NCI-H2227 (cell line): ENCODE measurements around the gene RUFY4.

Experiments
- DNase-seq: peaks from one replicate; lab custom pipeline; 2025; ENCODE audit not compliant: unreplicated experiment; lab: John Stamatoyannopoulos, UW

RUFY4 gene

DNA sequence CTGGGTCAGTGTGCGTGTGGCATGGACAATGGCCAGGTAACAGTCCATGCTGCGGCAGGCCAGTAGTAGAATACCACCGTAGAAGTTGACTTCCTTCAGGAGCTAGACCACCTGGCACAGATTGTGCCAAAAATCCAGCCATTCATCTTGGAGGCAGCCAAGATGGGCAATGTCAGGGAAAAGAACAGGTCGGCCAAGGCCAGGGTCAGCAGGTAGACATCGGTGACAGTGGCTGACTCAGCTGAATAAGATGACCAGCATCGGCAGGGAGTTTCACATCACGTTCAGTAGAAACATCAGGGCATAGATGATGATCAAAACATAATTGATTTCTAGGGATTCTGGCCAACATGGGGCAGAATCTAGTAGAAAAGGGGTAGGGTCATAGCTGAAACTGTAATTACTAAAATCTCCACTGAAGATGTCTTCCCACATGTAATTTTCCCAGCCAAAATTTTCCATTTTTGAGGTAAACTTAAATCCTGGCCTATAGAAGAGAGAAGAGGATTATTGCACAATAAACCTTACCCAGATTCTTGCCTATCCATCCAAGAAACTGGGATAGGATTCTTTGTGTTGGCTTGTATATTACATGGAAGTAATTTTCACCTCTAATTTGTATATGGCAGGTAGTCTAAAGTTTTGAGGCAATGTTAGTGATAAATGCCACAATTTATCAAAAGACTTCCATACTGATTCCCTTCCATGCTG lies 7.9 kb upstream of the RUFY4 start:
- no peak for DNase-seq

DNA sequence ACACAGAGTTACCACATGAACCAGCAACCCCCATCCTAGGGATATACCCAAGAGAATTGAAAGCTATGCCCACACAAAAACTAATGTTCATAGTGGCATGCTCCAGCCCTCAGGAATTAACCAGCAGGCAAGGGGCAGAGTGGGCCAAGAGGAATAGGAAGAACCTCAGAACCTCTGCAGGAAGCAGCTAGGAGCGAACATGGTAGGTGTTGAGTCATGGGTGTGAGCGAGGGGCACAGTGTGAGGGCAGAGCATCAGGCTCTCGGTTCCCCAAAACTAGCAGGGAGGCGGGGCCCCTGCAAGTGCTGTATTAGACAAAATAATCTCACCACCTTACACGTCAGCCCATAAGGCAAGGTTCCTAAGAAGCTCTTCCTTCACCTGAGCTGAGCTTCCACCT lies 5.6 kb upstream of the RUFY4 start:
- DNase-seq: no peak

- DNase-seq: no peak
Observed at GRCh38 chr2:218063896-218064295, 5.2 kb upstream of the RUFY4 start.

GRCh38 chr2:218065239-218066006 lies 3.6 kb upstream of the RUFY4 start:
- DNase-seq: no peak

- no peak for DNase-seq
Observed at GRCh38 chr2:218066926-218067515, 2.0 kb upstream of the RUFY4 start.

DNA sequence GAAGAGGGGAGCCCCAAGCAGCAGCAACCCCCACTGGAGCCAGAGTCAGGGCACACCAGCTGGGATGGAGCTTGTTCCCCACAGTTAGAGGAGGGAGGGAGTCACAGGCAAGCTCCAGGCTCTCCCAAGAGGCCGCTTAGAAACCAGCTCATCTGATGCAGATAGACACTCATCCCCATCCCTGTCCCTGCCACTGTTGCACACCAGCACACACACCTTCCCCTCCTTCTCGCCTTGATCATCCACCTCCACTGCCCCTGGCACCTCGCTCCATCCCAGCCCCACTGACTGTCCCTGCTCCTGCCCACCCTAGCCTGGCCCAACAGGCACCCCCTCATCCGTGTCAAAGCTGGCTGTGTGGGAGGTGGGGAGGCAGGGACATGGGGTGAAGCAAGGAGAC lies 1.5 kb upstream of the RUFY4 start:
- no peak for DNase-seq

- DNase-seq: no peak
Observed at GRCh38 chr2:218069606-218070300, 700 bp downstream of the RUFY4 start.

DNA sequence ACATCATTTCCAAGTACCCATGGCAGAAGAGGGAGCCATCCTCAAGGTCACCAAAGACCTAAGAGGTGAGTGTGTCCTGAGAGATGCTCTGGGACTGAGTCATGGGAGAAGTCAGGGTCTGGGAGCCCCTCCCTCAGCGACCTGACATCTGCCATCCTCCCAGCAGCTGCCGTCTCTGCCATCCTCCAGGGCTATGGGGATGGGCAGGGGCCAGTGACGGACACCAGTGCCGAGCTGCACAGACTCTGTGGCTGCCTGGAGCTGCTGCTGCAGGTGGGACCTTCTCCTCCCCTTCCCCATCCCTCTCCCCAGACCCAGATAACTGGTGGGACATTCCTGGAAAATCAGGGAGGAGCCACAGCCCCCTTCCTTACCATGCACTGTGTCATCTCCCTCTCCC lies 1.5 kb downstream of the RUFY4 start:
- DNase-seq: no peak

GRCh38 chr2:218071218-218071937 lies 2.3 kb downstream of the RUFY4 start:
- no peak for DNase-seq

DNA sequence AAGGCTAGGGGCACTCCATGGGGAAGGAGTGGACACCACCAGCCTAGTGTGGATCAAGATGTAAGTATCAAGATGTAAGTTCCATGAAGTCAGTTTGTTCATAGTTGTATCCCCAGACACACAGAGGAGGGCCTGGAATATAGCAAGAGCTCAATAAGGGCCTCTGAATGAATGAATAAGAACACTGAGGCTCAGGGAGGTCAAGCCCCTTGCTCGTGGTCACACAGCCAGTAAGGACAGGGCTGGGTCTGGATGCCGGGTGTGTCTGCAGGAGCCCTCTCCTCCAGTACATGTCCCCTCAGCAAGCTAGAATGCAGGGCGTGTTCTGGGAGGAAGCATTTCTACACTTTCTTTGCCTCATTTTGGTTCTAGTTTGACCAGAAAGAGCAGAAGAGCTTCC lies 2.9 kb downstream of the RUFY4 start:
- DNase-seq: no peak

DNA sequence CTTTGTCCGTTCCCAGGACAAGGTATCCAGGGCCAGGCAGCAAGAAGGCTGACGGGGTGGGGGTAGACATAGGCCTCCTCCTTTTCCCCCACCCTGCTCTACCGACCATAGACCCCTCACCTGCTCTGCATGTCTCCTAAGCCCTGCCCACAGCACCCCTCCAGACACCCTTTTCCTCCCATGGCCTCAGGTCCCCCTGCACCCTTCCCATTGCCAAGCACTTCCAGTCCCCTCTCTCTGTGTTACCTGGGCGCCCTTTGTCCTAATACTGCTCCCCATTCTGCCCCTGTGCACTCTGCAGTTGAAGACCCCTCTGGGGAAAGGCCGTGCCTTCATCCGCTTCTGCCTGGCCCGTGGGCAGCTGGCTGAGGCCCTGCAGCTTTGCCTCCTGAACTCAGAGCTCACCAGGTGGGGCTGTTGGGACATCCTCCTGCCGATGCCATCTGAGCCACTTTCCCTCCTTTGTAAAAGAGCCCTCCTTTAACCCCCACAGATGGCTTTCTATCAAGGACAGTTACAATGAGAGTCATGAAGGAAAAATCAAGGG lies 3.5 kb downstream of the RUFY4 start:
- no peak for DNase-seq

- no peak for DNase-seq
Observed at GRCh38 chr2:218073185-218073584, 4.1 kb downstream of the RUFY4 start.

GRCh38 chr2:218074031-218074430 lies 5.0 kb downstream of the RUFY4 start:
- DNase-seq: no peak

- no peak for DNase-seq
Observed at GRCh38 chr2:218075975-218076811, 7.1 kb downstream of the RUFY4 start.

GRCh38 chr2:218077464-218078216 lies 8.6 kb downstream of the RUFY4 start:
- DNase-seq: no peak

- no peak for DNase-seq
Observed at GRCh38 chr2:218079943-218080913, 11.2 kb downstream of the RUFY4 start.

GRCh38 chr2:218081063-218081462 lies 12.0 kb downstream of the RUFY4 start:
- no peak for DNase-seq

DNA sequence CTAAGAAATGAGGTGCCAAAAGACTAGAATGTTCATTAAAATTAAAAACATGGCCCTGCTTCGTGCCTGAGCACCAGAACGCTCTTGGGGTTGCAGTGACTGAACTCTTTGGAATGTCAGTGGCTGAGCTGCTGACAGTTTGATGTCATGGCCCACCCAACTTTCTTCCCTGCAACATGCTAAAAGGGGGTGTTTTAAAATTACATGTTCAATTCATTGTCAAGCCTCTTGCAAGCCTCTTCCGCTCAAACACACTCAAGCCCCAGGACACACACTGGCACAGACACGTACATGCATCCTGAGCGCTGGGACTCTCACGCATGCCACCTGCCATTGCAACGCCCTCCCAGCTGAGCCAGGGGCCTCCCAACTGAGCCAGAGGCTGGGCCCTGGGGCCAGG lies 12.6 kb downstream of the RUFY4 start:
- DNase-seq: no peak
